Psoas muscle (tissue), 8 donors: ENCODE results near the gene COQ8A. TPM values are rescaled to one million over a fixed set of nuclear protein-coding genes. Genes with fewer than 3 reads are reported as not detected.

Experiments used
- ATAC-seq, 4 donors: fragments of 200-7000 bp; cut with Tn5 transposase; one replicate each; pipeline ENCODE4 v1.9.1; 2020; ENCODE audit warnings: moderate library complexity in 3 of 4, mild to moderate bottlenecking in 2 of 4
- DNase-seq, 2 donors: peaks; one replicate each; pipeline ENCODE4 v3.0.0-alpha.2; 2020
- H3K27ac ChIP-seq: fragments of 200-600 bp; one replicate; pipeline ENCODE4 v1.8.0; 2022
- H3K27me3 ChIP-seq, 3 donors: fragments of 200-600 bp in 1 of 3; one replicate each; pipeline versions ENCODE4 v1.6.1 to v1.8.0; 2013 to 2022; ENCODE audit warnings: low read length in 2 of 3, mild to moderate bottlenecking in 2 of 3, moderate library complexity in 1 of 3; ENCODE audit not compliant: insufficient read depth in 3 of 3
- H3K36me3 ChIP-seq, 2 donors: fragments of 200-600 bp in 1 of 2; one replicate each; pipeline versions ENCODE4 v1.6.1 to v1.8.0; 2013 to 2022; ENCODE audit warnings: low read depth in 1 of 2, mild to moderate bottlenecking in 1 of 2, moderate library complexity in 1 of 2; ENCODE audit not compliant: insufficient read depth in 1 of 2
- H3K4me1 ChIP-seq: fragments of 200-600 bp; one replicate; pipeline ENCODE4 v1.8.0; 2022
- H3K4me3 ChIP-seq: fragments of 200-600 bp; one replicate; pipeline ENCODE4 v1.8.0; 2022; ENCODE audit warnings: mild to moderate bottlenecking
- H3K9me3 ChIP-seq: fragments of 200-600 bp; one replicate; pipeline ENCODE4 v1.8.0; 2022
- CTCF ChIP-seq: fragments of 200-600 bp; IDR thresholded peaks from one replicate; pipeline ENCODE4 v1.8.0; 2022; ENCODE audit warnings: antibody characterized with exemption
- WGBS, 3 donors: extraction: QIAGEN DNeasy Blood & Tissue Kit; methylation state at CpG; one replicate each; pipeline versions ENCODE4 v1.1.6 to v1.1.7; 2013; 5-methylcytosine and 5-hydroxymethylcytosine counted together
- intact Hi-C, 2 donors: fragments of 100-400 bp; cut with DNase I; formaldehyde crosslinking; loops; one replicate each; pipeline versions ENCODE4 v1.11.0 to v1.14.2; 2022
- polyA plus RNA-seq, 3 donors: library from polyadenylated mRNA; stranded (reverse); fragments of 200-250 nt; gene quantifications; one replicate each; pipeline ENCODE4 v1.2.3, GENCODE V29; 2013
- total RNA-seq, 4 donors: library from RNA; stranded (reverse); fragmentation: NEBNext Ultra II Directional in 2 of 4; extraction: Animal tissue kit (Norgen Biotek cat#: 25700) in 2 of 4; gene quantifications; one replicate each; pipeline versions ENCODE4 v1.2.1 to v1.2.4, GENCODE V29; 2021 to 2023
- donor health status: healthy with polysubstance abuse.
- donor health status: DM: no; HTN: no; CAD: no; lungs with moderate emphysema.
- donor health status: Bipolar disorder and iron deficiency.
- donor health status: healthy.
- donor health status: DM: yes; HTN: yes; CAD: no.
- donor health status: DM: no; HTN: no; CAD: no.
- donor health status: DM: no; HTN: no; CAD: no.
- donor health status: DM: yes; HTN: yes; CAD: no.

COQ8A gene
- total and polyA plus RNA-seq, 7 donors = 134 to 1,432 (median 726) TPM

- H3K4me1 ChIP-seq = peaks cover 80% of the 10 kb centered on the region
- intact Hi-C loops = no loop called here
- DNase-seq = peak in 1 of 2 donors; percentile 46
- no peak overlapping the region for H3K4me3 ChIP-seq
- H3K9me3 ChIP-seq = no peaks in the 10 kb centered on the region
- ATAC-seq = no peak
- peak overlapping the region; percentile 85 for H3K27ac ChIP-seq
- H3K36me3 ChIP-seq = peaks cover 0 to 55% of the 10 kb centered on the region in 2 donors
- WGBS, 3 donors = 39 to 51% (median 39%) methylated on average over 8 of the region's 8 CpGs
- no peaks in the 10 kb centered on the region for H3K27me3 ChIP-seq
- TF ChIP-seq CTCF = no peak
Measured at GRCh38 chr1:226987179-226987536, 47.1 kb downstream of the COQ8A start.

- H3K4me3 ChIP-seq = no peak overlapping the region
- H3K4me1 ChIP-seq = peaks cover 74% of the 10 kb centered on the region
- peak overlapping the region; percentile 85 for H3K27ac ChIP-seq
- H3K9me3 ChIP-seq = no peaks in the 10 kb centered on the region
- H3K27me3 ChIP-seq = no peaks in the 10 kb centered on the region
- intact Hi-C loops = loop anchor here in 1 of 2 donors (2.0 kb wide), 1 partner anchor 75 kb away; no protein-coding TSS in a partner anchor
- DNase-seq = peak in 1 of 2 donors; percentile 58
- TF ChIP-seq CTCF = no peak
- H3K36me3 ChIP-seq = peaks cover 0 to 49% of the 10 kb centered on the region in 2 donors
- peak in 2 of 4 donors; percentile 3 for ATAC-seq
- 43 to 73% (median 45%) methylated on average over 16 of the region's 16 CpGs for WGBS, 3 donors
Measured at GRCh38 chr1:226987623-226988333, 47.7 kb downstream of the COQ8A start.

- H3K27me3 ChIP-seq = no peaks in the 10 kb centered on the region
- H3K27ac ChIP-seq = peak overlapping the region; percentile 85
- ATAC-seq (no peak), DNase-seq (peak in 1 of 2 donors; percentile 58)
- peaks cover 69% of the 10 kb centered on the region for H3K4me1 ChIP-seq
- H3K9me3 ChIP-seq = no peaks in the 10 kb centered on the region
- 16 to 31% (median 31%) methylated on average over 3 of the region's 3 CpGs for WGBS, 3 donors
- H3K4me3 ChIP-seq = no peak overlapping the region
- no peak for TF ChIP-seq CTCF
- intact Hi-C loops = loop anchor here in 1 of 2 donors (2.0 kb wide), 1 partner anchor 75 kb away; no protein-coding TSS in a partner anchor
- peaks cover 0 to 47% of the 10 kb centered on the region in 2 donors for H3K36me3 ChIP-seq
Measured at GRCh38 chr1:226988334-226988666, 48.2 kb downstream of the COQ8A start.

- ATAC-seq (peak; percentile 9 to 22 (median 12)), DNase-seq (peak in 1 of 2 donors; percentile 34)
- Histone ChIP-seq H3K27me3 (no peaks in the 10 kb centered on the region), H3K4me3 (no peak overlapping the region), H3K9me3 (no peaks in the 10 kb centered on the region), H3K27ac (peak overlapping the region; percentile 85), H3K36me3 (peaks cover 0 to 47% of the 10 kb centered on the region in 2 donors), H3K4me1 (peaks cover 63% of the 10 kb centered on the region)
- 23 to 61% (median 29%) methylated on average over 12 of the region's 12 CpGs for WGBS, 3 donors
- intact Hi-C loops = loop anchor here in 1 of 2 donors (2.0 kb wide), 1 partner anchor 77 kb away; no protein-coding TSS in a partner anchor
- no peak for TF ChIP-seq CTCF
Measured at GRCh38 chr1:226989085-226989920, 49.2 kb downstream of the COQ8A start.
